HepG2 (cell line): ENCODE measurements around the gene CECR2. TPM values are rescaled to one million over a fixed set of nuclear protein-coding genes. Genes with fewer than 3 reads are reported as not detected.

Experiments used
- ATAC-seq: fragments of 200-7000 bp; cut with Tn5 transposase; 3 replicates; pipeline ENCODE4 v1.9.1; 2020; ENCODE audit warnings: mild to moderate bottlenecking, moderate library complexity
- BruUV-seq: library from RNA; stranded (reverse); fragments of 400-500 nt; replicated peaks from 2 replicates; lab custom pipeline; 2021; lab: Mats Ljungman, UMichigan
- CTCF ChIA-PET: fragments of 300-600 bp; formaldehyde crosslinking; extraction: SDS; loops from one replicate; lab custom pipeline; 2021; ENCODE audit warnings: low total read pairs, inconsistent platforms, low intra/inter-chr PET ratio; lab: Yijun Ruan, JAX
- POLR2A ChIA-PET: fragments of 350-600 bp; sonication (Branson Sonifier 250); formaldehyde crosslinking; loops from one replicate; lab custom pipeline; 2020; ENCODE audit warnings: antibody characterized with exemption, inconsistent platforms; lab: Yijun Ruan, JAX
- DNase-seq: peaks from one replicate; pipeline ENCODE4 v3.0.0-alpha.2; 2015; ENCODE audit warnings: low spot score
- FAIRE-seq: peaks from 3 replicates; lab custom pipeline; 2011; peaks lifted over from hg19 to GRCh38; lab: Jason Lieb, UNC
- H2AFZ ChIP-seq: one replicate; pipeline ENCODE4 v1.6.1; 2011; ENCODE audit warnings: low read length, inconsistent platforms
- H3K27ac ChIP-seq: fragments of 300-600 bp; 3 replicates; pipeline ENCODE4 v1.8.0; 2011; ENCODE audit warnings: mixed run types, mild to moderate bottlenecking, mixed read lengths, low read length, inconsistent platforms; ENCODE audit not compliant: insufficient read depth; ENCODE audit errors: extremely low read length
- H3K27me3 ChIP-seq, 2 experiments: fragments of 200-600 bp in 1 of 2; 2 replicates in 1 of 2; 3 replicates in 1 of 2; pipeline versions ENCODE4 v1.6.0 to v1.8.0; 2011; ENCODE audit warnings: low read length in 2 of 2, mild to moderate bottlenecking in 2 of 2, moderate library complexity in 2 of 2, inconsistent platforms in 1 of 2; ENCODE audit not compliant: insufficient read depth in 2 of 2, control insufficient read depth in 1 of 2
- H3K36me3 ChIP-seq, 2 experiments: fragments of 200-600 bp in 1 of 2; replicated peaks in 1 of 2; 2 replicates in 1 of 2; 3 replicates in 1 of 2; pipeline versions ENCODE4 v1.5.1 to v1.8.0; 2011; ENCODE audit warnings: low read length in 2 of 2, inconsistent platforms in 1 of 2; ENCODE audit not compliant: insufficient read depth in 2 of 2, control insufficient read depth in 1 of 2
- H3K4me1 ChIP-seq: 2 replicates; pipeline ENCODE4 v1.5.1; 2012; ENCODE audit warnings: low read length, inconsistent platforms; ENCODE audit not compliant: insufficient read depth
- H3K4me2 ChIP-seq: 2 replicates; pipeline ENCODE4 v1.6.0; 2011; ENCODE audit warnings: low read depth, low read length, inconsistent platforms
- H3K4me3 ChIP-seq, 3 experiments: fragments of 200-600 bp in 1 of 3; sonication (generic), shearing (Covaris generic) in 1 of 3; replicated peaks in 1 of 3; 2 replicates each; pipeline ENCODE4 v1.5.1; 2011 to 2016; ENCODE audit warnings: low read length in 3 of 3, inconsistent platforms in 2 of 3, low read depth in 2 of 3, mild to moderate bottlenecking in 2 of 3, control low read depth in 1 of 3, mixed read lengths in 1 of 3; ENCODE audit not compliant: insufficient read depth in 1 of 3
- H3K79me2 ChIP-seq: one replicate; pipeline ENCODE4 v1.6.1; 2011; ENCODE audit warnings: low read length, inconsistent platforms; ENCODE audit not compliant: insufficient read depth
- H3K9ac ChIP-seq: 2 replicates; pipeline ENCODE4 v1.6.0; 2011; ENCODE audit warnings: mild to moderate bottlenecking, low read depth, low read length, inconsistent platforms; ENCODE audit not compliant: insufficient read depth
- H3K9me3 ChIP-seq: 2 replicates; pipeline ENCODE4 v1.5.1; 2012; ENCODE audit warnings: mild to moderate bottlenecking, low read length
- H4K20me1 ChIP-seq: 2 replicates; pipeline ENCODE4 v1.6.0; 2011; ENCODE audit warnings: inconsistent platforms, mild to moderate bottlenecking, low read length, moderate library complexity; ENCODE audit not compliant: insufficient read depth
- ATF7 ChIP-seq, 2 experiments: fragments of 450-650 bp in 1 of 2; sonication (generic) in 1 of 2; formaldehyde crosslinking in 1 of 2; IDR thresholded peaks; 2 replicates each; pipeline versions ENCODE4 v1.4.0 to v1.6.1; 2016 to 2020; ENCODE audit warnings: antibody characterized with exemption in 1 of 2, mild to moderate bottlenecking in 1 of 2, missing genetic modification reagents in 1 of 2
- CEBPG ChIP-seq: IDR thresholded peaks from 2 replicates; pipeline ENCODE4 v1.6.1; 2016
- CREB1 ChIP-seq, 2 experiments: fragments of 450-650 bp in 1 of 2; IDR thresholded peaks; 2 replicates each; pipeline ENCODE4 v1.6.1; 2016 to 2017; ENCODE audit warnings: control low read depth in 1 of 2, mild to moderate bottlenecking in 1 of 2, missing compliant biosample characterization in 1 of 2, missing genetic modification characterization in 1 of 2
- NRL ChIP-seq: sonication (generic); formaldehyde crosslinking; IDR thresholded peaks from 2 replicates; pipeline ENCODE4 v1.5.0; 2020; ENCODE audit warnings: missing genetic modification reagents, mild to moderate bottlenecking, moderate library complexity, borderline replicate concordance
- PAXIP1 ChIP-seq: sonication (generic); formaldehyde crosslinking; conservative IDR thresholded peaks from 2 replicates; pipeline ENCODE4 v1.4.0; 2020; ENCODE audit warnings: mild to moderate bottlenecking, missing genetic modification reagents, moderate library complexity
- SUZ12 ChIP-seq: fragments of 150-350 bp; IDR thresholded peaks from 2 replicates; pipeline ENCODE4 v1.6.1; 2014; ENCODE audit warnings: low read depth, low read length
- ZFP90 ChIP-seq: sonication (generic); formaldehyde crosslinking; IDR thresholded peaks from 2 replicates; pipeline ENCODE4 v1.8.0; 2022; ENCODE audit warnings: missing genetic modification reagents, mild to moderate bottlenecking, inconsistent platforms, borderline replicate concordance
- ZNF205 ChIP-seq: IDR thresholded peaks from 2 replicates; pipeline ENCODE4 v1.6.1; 2018; ENCODE audit warnings: missing biosample characterization, missing genetic modification reagents
- ZNF501 ChIP-seq: sonication (generic); formaldehyde crosslinking; IDR thresholded peaks from 2 replicates; pipeline ENCODE4 v1.5.1; 2020; ENCODE audit warnings: mild to moderate bottlenecking, moderate library complexity, missing genetic modification reagents
- WGBS: methylation state at CpG from one replicate; pipeline ENCODE4 v1.1.6; 2017; ENCODE audit warnings: low lambda C conversion rate; 5-methylcytosine and 5-hydroxymethylcytosine counted together
- in situ Hi-C: cut with HindIII; loops from 2 replicates; pipeline ENCODE4 v1.10.0; 2017; ENCODE audit warnings: low pct_unique_long_range_greater_than_20kb; ENCODE audit not compliant: extremely low pct_ligation_motif_present
- intact Hi-C: fragments of 100-400 bp; cut with micrococcal nuclease; formaldehyde crosslinking; loops from one replicate; pipeline ENCODE4 v1.10.0; 2022; ENCODE audit not compliant: unreplicated experiment
- polyA plus RNA-seq, 8 experiments: library from polyadenylated mRNA; depleted of rRNA in 3 of 8; stranded (reverse) in 7 of 8; unstranded in 1 of 8; fragments of >200 nt; fragmentation: Illumina TruSeq in 4 of 8; extraction: Trizol in 4 of 8; gene quantifications; 2 replicates each; pipeline versions ENCODE4 v1.2.1 to v1.2.3, GENCODE V29; 2011 to 2016; ENCODE audit warnings: low read depth in 4 of 8, missing spikeins in 1 of 8, mixed read lengths in 1 of 8; ENCODE audit not compliant: insufficient read depth in 1 of 8
- total RNA-seq, 5 experiments: library from RNA; depleted of rRNA; stranded (reverse); fragments of >200 nt; fragmentation: Illumina TruSeq; extraction: Trizol; gene quantifications; 2 replicates each; pipeline ENCODE4 v1.2.3, GENCODE V29; 2016; ENCODE audit warnings: low read depth in 1 of 5
- TF ChIP-seq, protein P1 (sequence below): IDR thresholded peaks from 2 replicates; pipeline ENCODE4 v1.6.1; 2016; ENCODE audit warnings: control low read depth
- TF ChIP-seq, protein P2 (sequence below): sonication (generic); formaldehyde crosslinking; IDR thresholded peaks from 2 replicates; pipeline ENCODE4 v1.5.0; 2020; ENCODE audit warnings: missing genetic modification reagents

CECR2 gene
- total and polyA plus RNA-seq, 2 of the 13 experiments (the other 11 are each of a cell fraction or from before 2014, with no cell fraction given), result not detected

GRCh38 chr22:17380359-17381087 lies 11.3 kb downstream of the CECR2 start:
- FAIRE-seq (no peak), DNase-seq (no peak), ATAC-seq (no peak)
- POLR2A ChIA-PET, result no interaction called here
- no TSS peak for BruUV-seq
- Histone ChIP-seq H2AFZ (no peak overlapping the region), H4K20me1 (no peaks in the 10 kb centered on the region), H3K27ac (no peak overlapping the region), H3K79me2 (no peaks in the 10 kb centered on the region), H3K36me3 (no peaks in the 10 kb centered on the region), H3K9ac (no peak overlapping the region), H3K4me1 (no peaks in the 10 kb centered on the region), H3K4me2 (no peak overlapping the region), H3K4me3 (no peak overlapping the region), H3K9me3 (no peaks in the 10 kb centered on the region), H3K27me3 (peaks cover 0 to 31% of the 10 kb centered on the region in 2 experiments; a peak in 1 of 5 replicates)
- in situ Hi-C loops (no loop called here), intact Hi-C loops (no loop called here)
- TF ChIP-seq ZNF205 (CRISPR knock-in tag), result no peak
- TF ChIP-seq SUZ12, result no peak
- peak; percentile 36; the same call in 1 of the 2 replicates for TF ChIP-seq CREB1 (IDR thresholded peaks at IDR 0.05)
- TF ChIP-seq CREB1 (CRISPR knock-in tag; IDR thresholded peaks at IDR 0.05), result no peak
- TF ChIP-seq ATF7 (IDR thresholded peaks at IDR 0.05), result peak; percentile 12; the same call in 1 of the 2 replicates
- TF ChIP-seq ATF7 (CRISPR knock-in tag; IDR thresholded peaks at IDR 0.05), result no peak
- TF ChIP-seq NRL, result no peak
- CTCF ChIA-PET, result no interaction called here
- 35% methylated on average over 6 of the region's 6 CpGs for WGBS

- no peaks in the 10 kb centered on the region for H4K20me1 ChIP-seq
- no peaks in the 10 kb centered on the region for H3K36me3 ChIP-seq
- intact Hi-C loops, result no loop called here
- in situ Hi-C loops, result no loop called here
- no peaks in the 10 kb centered on the region for H3K4me1 ChIP-seq
- peak; percentile 24 for DNase-seq
- H3K9me3 ChIP-seq, result no peaks in the 10 kb centered on the region
- CTCF ChIA-PET, result no interaction called here
- no TSS peak for BruUV-seq
- no peak overlapping the region for H3K27ac ChIP-seq
- H3K4me2 ChIP-seq, result no peak overlapping the region
- no peak overlapping the region for H3K4me3 ChIP-seq
- peaks cover 0 to 34% of the 10 kb centered on the region in 2 experiments; a peak in 3 of 5 replicates for H3K27me3 ChIP-seq
- H3K79me2 ChIP-seq, result no peaks in the 10 kb centered on the region
- peak; percentile 28 for FAIRE-seq
- 29% methylated on average over 12 of the region's 12 CpGs for WGBS
- H2AFZ ChIP-seq, result no peak overlapping the region
- ATAC-seq, result peak; percentile 58; the same call in 2 of the 3 replicates
- H3K9ac ChIP-seq, result no peak overlapping the region
- POLR2A ChIA-PET, result no interaction called here
- TF ChIP-seq CEBPG (CRISPR knock-in tag) (0 out of 2 replicates have a peak, but pooled peaks have one; percentile 22), ZFP90 (CRISPR knock-in tag) (no peak), PAXIP1 (CRISPR knock-in tag) (no peak), ZNF501 (CRISPR knock-in tag) (no peak)
- TF ChIP-seq, protein P1, sequence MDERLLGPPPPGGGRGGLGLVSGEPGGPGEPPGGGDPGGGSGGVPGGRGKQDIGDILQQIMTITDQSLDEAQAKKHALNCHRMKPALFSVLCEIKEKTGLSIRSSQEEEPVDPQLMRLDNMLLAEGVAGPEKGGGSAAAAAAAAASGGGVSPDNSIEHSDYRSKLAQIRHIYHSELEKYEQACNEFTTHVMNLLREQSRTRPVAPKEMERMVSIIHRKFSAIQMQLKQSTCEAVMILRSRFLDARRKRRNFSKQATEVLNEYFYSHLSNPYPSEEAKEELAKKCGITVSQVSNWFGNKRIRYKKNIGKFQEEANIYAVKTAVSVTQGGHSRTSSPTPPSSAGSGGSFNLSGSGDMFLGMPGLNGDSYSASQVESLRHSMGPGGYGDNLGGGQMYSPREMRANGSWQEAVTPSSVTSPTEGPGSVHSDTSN (CRISPR knock-in tag), result no peak
- TF ChIP-seq, protein P2, sequence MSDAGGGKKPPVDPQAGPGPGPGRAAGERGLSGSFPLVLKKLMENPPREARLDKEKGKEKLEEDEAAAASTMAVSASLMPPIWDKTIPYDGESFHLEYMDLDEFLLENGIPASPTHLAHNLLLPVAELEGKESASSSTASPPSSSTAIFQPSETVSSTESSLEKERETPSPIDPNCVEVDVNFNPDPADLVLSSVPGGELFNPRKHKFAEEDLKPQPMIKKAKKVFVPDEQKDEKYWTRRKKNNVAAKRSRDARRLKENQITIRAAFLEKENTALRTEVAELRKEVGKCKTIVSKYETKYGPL (CRISPR knock-in tag), result no peak
Measured at GRCh38 chr22:17381192-17381913, 12.1 kb downstream of the CECR2 start.
